GM19395 (cell line): ENCODE data around the gene EDN3.

ENCODE experiments used
- ATAC-seq: cut with Tn5 transposase; IDR thresholded peaks from one replicate; pipeline ENCODE4 v1.9.1; 2021; ENCODE audit warnings: mild to moderate bottlenecking, moderate library complexity; ENCODE audit not compliant: unreplicated experiment

EDN3 gene

DNA sequence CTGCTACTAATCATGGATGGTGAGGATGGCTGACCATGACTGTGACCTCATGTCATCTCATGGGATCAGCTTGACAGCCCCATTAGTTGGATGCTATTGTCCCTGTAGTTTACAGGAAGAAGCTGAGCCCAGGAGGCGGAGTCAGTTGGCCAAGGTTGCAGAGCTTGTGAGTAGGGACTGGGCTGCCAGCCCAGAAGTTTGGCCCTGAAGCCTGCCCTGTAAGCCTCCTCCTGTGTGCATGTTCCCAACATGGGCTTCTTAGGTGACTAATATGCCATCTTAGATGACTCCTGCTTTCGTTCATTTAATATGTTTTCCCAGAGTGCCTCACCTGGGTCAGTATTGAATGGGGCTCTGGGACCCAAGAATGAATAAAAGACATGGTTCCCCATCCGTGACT, 6.9 kb downstream of the EDN3 start:
- ATAC-seq, result no peak

GRCh38 chr20:59308493-59309201, 8.2 kb downstream of the EDN3 start:
- ATAC-seq, result no peak

DNA sequence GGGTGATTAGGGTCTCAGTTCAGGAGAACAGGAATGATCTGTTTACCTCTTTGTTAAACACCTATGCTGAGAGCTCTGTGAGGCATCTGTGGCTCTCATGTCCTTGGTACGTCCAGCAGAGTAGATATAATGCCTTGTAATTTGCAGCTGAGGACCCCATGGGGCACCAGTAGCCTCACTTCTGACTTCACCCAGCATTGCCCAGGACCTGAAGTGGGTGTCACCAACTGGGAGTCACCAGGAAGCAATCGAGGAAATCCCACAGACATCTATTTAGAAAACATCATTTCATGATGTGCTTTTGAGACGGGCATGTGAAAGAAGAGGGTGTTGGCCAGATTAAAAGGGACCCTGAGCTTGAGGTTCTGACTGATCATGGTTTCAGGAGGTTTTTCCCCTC, 8.8 kb downstream of the EDN3 start:
- ATAC-seq, result no peak

DNA sequence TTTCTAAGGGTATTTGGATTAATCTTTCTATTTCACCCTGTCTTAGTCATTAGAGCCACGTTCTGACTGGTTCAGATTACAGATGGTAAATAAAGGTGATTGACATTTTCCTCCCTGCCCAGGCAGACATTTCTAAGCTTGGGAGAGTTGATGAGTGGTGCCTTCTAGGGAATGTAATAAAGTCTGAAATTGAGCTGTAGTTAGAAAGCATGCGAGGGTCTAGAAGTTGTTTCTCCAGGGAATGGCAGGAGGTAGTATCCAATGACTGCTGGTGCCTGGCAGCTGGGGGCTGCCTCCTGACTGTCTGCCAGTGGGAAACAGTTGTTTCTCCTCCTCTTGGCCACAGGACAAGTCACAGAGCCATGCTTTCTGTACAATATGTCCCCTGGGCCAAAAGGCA, 14.6 kb downstream of the EDN3 start:
- ATAC-seq, result no peak

- no peak for ATAC-seq
Observed at GRCh38 chr20:59316911-59317731, 16.7 kb downstream of the EDN3 start.

DNA sequence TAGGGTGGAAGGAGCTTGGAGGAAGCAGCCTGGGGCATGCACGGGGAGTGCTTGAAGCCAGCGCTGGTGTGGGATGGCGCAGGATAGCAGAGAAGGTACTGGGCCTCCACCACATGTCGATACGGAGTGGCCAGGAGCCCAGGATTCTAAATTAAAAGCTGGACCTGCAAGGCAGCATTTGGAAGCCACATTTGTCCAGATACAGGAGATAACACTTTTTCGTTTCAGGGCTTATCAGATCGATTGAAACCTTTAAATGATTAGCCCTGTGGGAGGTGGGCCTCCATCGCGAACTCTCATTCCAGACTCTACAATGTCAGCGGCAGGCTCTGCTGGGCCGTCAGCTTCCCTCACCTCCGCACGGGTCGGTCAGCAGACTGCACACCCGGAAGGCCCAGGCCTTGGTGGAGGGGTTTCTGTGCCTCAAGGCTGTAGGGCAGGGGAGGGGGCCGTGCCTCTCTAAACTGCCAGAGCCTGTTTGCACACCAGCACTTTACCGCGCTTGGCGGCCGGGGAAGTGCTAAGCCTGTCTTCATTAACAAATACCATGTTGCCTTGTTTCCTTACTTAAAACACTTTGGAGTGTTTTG, 17.9 kb downstream of the EDN3 start:
- ATAC-seq, result no peak

DNA sequence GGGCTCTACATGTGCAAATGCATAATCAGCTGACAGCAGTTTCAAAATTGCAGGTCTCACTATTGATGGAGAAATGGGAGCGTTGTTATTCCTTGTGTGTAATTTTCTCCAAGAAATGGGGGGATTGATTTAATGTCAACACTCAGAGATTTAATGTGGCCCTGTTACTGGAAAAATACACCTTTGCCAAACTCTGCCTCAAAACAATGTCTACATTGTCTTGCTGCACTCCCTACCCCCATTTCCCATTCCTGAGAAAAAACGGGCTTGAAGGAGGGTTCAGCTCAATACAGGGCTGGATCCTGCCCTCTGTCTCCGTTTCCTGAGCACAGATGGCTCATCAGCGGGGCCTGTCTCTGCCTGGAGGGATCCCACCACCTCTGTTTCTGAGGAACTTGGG, 18.4 kb downstream of the EDN3 start:
- ATAC-seq, result no peak

DNA sequence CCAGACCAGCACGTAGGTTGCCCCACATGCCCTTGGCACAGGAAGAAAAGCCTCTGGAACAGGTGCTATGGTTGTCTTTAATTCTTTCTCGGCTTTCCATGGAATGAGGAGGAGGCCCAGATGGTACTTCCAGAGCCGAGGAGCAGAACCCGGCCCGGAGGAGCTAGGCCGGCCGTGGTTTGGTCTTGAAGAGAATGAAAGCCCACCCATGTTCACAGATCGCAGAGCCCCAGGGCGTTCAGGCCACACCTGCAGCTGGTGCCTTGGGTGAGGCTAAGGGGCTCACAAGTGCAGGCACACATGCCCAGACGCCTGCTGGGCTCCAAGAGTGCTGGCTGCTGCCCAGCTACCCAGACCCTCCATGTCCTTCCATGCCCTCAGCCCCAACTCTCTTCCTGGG, 20.0 kb downstream of the EDN3 start:
- ATAC-seq, result no peak

DNA sequence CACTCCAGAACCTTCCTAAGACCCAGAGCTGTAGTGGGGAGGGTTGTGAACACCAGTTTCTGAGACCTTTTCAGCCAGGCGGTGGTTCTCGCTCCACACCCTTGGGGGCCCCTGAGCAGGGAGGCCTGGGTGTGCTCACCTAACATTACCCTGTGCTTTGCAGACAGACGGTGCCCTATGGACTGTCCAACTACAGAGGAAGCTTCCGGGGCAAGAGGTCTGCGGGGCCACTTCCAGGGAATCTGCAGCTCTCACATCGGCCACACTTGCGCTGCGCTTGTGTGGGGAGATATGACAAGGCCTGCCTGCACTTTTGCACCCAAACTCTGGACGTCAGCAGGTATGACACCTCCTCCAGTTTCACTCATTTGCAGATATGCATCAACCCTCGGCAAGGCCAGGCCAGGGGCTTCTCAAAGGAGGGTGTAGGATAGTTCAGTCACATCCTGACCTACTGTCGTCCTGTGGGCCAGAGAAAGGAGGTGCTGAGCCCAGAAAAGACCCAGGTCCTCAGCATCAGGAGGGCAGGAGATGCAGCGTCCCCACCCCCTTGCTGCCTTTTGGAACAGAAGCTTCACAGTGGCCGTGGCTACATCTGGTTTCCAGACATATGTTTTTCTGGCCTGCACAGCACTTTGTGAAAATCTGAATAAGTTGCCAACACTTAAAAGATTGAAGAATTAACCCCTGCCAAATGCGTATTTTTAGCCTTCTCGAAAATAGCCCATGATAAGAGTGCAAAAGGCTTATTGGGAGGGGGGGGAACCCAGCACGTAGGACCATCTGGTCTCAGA, 20.6 kb downstream of the EDN3 start:
- no peak for ATAC-seq

GRCh38 chr20:59322081-59322480, 21.7 kb downstream of the EDN3 start:
- no peak for ATAC-seq

DNA sequence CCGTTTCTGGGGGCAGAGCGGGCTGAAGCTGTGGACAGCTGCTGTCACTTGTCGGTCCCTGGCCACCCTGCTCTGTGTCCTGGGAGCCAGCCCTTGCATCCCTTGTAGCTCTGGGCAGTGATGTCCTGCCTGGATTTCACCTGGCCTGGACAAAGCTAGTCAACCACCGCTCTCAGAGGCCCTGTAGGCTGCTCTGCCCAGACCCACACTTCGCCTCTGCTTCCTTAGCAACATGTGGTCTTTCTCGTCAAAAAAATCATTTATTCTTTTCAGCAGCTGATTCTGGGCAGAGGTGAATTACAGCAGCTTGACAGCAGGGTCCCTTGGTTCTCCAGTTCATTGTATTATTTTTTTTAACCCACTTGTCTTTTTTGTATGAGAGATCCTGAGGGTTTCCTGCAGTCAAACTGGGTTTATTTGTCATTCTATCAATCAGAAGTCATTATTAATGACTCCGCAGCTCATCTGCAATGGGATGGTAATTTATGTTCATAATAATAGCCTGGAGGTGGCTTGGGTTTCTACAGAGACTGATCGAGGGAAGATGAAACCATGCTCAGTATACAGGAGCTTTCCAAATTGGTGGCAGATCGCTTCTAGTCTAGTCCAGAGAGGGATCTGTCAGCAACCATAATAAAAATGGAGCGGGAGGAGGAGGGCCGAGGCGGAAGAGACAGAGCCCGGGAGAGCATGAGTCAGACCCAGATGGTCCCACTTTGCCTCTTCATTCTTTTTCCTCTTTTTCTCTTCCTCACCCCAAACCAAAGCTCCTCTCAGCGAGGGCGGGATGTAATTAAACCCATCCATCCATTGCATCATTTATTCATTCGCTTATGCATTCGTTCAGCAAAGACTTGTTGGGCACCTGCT, 22.4 kb downstream of the EDN3 start:
- ATAC-seq, result no peak

- no peak for ATAC-seq
Observed at GRCh38 chr20:59323731-59324130, 23.3 kb downstream of the EDN3 start.

DNA sequence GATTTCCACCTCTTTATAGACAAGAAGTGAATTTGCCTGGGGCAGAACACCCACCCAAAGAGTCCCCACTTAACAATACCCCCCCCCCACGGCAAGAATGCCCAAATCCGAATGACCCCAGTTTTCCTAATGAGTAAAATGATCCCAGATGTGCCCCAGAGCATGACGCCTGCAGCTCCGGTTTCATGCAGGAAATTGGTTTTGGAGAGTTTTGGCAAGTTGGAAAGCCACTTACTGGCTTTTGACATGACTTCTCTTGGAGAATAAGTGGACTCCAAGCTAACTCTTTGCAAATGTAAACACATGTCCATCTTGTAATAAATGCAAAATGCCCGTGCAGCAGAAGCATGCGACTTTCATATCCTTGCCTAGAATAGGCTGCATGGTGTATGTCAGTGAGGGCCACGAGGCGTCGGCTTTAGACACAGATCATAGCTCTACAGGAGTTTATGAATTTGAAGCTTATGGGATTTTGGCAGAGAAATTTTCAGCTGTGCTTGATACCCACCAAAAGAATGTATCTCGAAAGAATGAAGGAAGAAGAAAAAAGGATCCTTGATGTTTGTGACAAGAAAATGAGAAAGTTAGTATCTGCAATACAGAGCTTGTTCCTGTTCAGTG, 24.2 kb downstream of the EDN3 start:
- ATAC-seq, result no peak

DNA sequence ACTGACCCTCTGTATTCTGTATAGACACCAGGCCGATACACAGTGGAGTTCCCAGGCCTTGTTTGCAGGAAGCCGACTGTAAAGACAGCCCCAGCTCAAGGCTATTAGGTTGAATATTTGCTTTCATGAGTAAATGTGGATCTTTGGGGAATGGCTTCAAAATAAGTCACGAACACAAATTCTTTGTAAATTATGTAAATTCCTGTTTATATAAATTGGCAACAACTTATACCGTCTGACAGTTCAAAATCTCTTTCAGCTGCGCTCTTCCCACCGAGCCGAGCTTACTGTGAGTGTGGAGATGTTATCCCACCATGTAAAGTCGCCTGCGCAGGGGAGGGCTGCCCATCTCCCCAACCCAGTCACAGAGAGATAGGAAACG, 24.7 kb downstream of the EDN3 start:
- no peak for ATAC-seq

- no peak for ATAC-seq
Observed at GRCh38 chr20:59326188-59326587, 25.8 kb downstream of the EDN3 start.

- ATAC-seq, result no peak
Observed at GRCh38 chr20:59328071-59328470, 27.7 kb downstream of the EDN3 start.

GRCh38 chr20:59331721-59332329, 31.4 kb downstream of the EDN3 start:
- ATAC-seq, result no peak

DNA sequence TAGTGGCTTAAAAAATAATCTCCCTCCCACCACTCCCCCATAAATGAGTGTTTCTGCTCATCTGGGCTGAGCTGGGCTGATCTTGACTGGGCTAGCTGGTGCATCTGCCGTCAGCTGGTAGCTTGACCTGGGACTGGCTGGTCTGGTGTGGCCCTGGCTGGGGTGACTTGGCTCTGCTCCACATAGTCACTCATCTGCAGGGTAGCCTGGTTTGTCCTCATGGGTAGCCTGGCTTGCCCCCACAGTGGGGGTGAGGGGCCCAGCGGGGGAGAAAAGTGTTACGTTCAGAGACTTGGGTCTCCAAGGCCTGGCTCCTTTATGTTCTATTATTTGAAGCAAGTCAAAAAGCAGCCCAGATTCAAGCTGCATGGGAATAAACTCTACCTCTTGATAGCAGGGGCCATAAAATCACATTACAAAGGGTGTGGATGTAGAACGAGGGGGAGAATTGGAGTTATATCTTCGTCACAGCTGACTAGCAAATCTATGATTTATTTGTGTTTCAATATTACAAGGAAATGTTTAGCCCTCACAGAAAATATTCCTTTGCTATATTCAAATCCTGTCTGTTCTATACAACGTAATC, 32.9 kb downstream of the EDN3 start:
- no peak for ATAC-seq

DNA sequence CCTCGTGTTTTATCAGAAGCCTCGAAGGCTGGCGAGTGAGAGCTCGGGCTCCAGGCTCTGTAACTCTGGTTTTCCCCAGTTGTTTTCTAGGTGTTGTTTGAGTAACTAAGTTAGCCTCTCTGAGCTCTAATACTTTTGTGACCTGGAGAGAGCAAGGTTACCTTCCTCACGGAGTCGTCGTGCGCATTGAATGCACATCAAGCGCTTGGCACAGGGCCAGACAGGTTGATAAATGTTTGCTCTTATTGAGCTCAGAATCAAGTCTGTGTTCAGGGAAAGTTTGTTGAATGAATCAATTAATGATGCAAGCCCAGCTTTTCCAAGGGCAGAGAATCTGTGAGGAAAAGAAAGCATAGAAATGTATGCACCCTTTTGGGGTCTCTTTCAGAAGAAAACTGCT, 33.5 kb downstream of the EDN3 start:
- no peak for ATAC-seq
